NB4 (cell line): ENCODE results near the gene SCN1B.

ENCODE experiments used
- DNase-seq: peaks from one replicate; pipeline ENCODE4 v3.0.0; 2010; ENCODE audit warnings: low read depth
- H3K4me3 ChIP-seq: one replicate; pipeline ENCODE4 v1.5.1; 2011; ENCODE audit warnings: mild to moderate bottlenecking, low read depth, low read length, moderate library complexity
- MYC ChIP-seq: IDR thresholded peaks from 2 replicates; pipeline ENCODE4 v1.6.1; 2011; ENCODE audit warnings: low read depth, low read length
- POLR2A ChIP-seq: IDR thresholded peaks from 2 replicates; pipeline ENCODE4 v1.6.1; 2011; ENCODE audit warnings: mild to moderate bottlenecking; ENCODE audit not compliant: insufficient read length; ENCODE audit errors: extremely low read depth
- TF ChIP-seq, protein P1 (sequence below): IDR thresholded peaks from 2 replicates; pipeline ENCODE4 v1.6.1; 2011; ENCODE audit warnings: low read depth, low read length
- TF ChIP-seq, protein P2 (sequence below): IDR thresholded peaks from one replicate; pipeline ENCODE4 v1.5.1; 2012; ENCODE audit warnings: low read depth, low read length

The SCN1B gene

GRCh38 chr19:35054626-35055025 lies 24.4 kb downstream of the SCN1B start:
- TF ChIP-seq, protein P1, sequence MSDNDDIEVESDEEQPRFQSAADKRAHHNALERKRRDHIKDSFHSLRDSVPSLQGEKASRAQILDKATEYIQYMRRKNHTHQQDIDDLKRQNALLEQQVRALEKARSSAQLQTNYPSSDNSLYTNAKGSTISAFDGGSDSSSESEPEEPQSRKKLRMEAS = no peak
- TF ChIP-seq, protein P2, sequence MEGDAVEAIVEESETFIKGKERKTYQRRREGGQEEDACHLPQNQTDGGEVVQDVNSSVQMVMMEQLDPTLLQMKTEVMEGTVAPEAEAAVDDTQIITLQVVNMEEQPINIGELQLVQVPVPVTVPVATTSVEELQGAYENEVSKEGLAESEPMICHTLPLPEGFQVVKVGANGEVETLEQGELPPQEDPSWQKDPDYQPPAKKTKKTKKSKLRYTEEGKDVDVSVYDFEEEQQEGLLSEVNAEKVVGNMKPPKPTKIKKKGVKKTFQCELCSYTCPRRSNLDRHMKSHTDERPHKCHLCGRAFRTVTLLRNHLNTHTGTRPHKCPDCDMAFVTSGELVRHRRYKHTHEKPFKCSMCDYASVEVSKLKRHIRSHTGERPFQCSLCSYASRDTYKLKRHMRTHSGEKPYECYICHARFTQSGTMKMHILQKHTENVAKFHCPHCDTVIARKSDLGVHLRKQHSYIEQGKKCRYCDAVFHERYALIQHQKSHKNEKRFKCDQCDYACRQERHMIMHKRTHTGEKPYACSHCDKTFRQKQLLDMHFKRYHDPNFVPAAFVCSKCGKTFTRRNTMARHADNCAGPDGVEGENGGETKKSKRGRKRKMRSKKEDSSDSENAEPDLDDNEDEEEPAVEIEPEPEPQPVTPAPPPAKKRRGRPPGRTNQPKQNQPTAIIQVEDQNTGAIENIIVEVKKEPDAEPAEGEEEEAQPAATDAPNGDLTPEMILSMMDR = no peak
- TF ChIP-seq MYC (no peak), POLR2A (no peak)
- no peak overlapping the region for H3K4me3 ChIP-seq
- DNase-seq = no peak

DNA sequence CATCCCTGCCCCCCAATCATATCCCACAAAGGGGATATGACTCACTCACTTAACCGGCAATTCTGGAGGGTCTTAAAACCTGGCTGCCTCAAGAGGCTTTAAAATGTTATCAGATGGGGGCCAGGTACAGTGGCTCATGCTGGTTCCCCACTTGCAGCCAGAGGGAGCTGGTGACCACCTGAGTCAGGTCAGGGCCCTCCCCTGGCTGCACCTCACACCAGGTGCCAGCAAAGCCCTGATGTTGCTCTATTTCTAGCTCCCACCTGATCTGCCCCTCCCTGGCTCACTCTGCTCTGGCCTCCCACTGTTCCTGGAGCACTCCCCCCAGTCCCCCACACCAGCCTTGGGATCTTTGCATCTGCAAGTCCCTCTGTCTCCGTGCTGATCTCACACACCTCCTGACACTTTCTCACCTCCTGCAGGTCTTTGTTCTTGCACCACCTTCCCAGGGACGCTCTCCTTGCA lies 25.5 kb downstream of the SCN1B start:
- H3K4me3 ChIP-seq = no peak overlapping the region
- TF ChIP-seq, protein P1 = no peak
- TF ChIP-seq, protein P2 = peak; percentile 4
- no peak for DNase-seq

DNA sequence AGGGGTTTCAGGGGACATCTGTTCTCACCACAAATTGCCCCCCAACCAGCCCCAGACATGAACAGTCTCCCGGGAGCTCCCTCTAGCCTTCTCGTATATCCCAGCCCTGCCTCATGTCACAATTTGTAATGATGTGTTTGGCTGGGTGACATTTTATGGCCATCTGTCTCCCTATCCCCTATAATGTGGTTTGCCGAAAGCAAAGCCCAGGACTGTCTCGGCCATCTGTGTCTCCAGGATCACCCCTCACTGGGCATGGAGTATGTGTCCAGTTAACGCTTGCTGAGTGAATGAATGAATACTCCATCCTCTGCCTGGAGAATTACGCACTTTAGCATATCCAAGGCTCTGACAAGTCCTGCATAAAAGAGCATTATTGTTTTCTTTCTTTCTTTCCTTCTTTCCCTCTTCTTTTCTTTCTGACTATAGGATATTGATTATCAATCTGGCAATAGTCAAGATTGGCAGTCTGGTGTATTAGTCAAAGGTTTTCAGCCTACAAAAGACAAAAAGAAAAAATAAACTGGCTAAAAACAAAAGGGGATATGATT lies 26.3 kb downstream of the SCN1B start:
- DNase-seq = no peak
- H3K4me3 ChIP-seq = no peak overlapping the region
- TF ChIP-seq, protein P2 = no peak
- TF ChIP-seq MYC (no peak), POLR2A (no peak)
- TF ChIP-seq, protein P1 = no peak

DNA sequence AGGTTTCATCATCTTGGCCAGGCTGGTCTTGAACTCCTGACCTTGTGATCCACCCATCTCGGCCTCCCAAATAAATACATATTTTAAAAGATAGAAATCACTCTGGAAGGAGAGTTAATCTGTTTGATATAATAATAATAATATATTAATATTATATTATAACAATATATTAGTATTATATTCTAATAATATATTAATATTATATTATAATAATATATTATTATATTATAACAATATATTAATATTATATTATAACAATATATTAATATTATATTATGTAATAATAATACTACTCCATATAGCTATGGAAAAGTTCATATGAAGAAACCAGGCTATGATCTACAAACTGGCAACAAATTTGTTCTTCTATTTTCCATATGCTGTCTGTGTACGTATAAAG lies 28.1 kb downstream of the SCN1B start:
- DNase-seq = no peak
- H3K4me3 ChIP-seq = no peak overlapping the region
- TF ChIP-seq POLR2A (no peak), MYC (no peak)
- TF ChIP-seq, protein P2 = no peak
- TF ChIP-seq, protein P1 = no peak

DNA sequence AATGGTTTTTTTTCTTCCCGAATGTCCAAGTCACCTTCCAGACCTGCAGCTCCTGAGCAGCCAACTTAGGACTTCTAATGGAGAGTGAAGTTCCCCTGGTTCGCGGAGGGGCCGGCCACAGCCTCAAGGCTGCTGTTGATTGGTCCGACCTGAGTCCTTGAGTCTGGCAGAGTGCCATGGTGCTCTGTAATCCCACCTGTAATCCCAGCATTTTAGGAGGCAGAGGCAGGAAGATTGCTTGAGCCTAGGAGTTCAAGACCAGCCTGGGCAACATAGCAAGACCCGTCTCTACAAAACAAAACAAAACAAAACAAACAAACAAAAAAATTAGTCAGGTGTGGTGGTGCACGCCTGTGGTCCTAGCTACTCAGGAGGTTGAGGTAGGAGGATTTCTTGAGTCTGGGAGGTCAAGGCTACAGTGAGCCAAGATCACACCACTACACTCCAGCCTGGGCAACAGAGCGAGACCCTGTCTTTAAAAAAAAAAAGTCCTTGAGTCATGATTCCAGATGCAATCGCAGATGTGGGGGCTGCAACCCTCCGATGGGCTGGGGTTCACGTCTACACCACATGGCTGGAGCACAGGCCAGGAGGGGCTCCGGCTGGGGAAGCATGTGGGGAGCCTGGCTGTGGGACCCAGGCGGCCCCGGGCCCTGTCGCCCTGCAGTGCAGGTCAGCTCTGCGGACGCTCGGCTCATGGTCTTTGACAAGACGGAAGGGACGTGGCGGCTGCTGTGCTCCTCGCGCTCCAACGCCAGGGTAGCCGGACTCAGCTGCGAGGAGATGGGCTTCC lies 28.9 kb downstream of the SCN1B start:
- H3K4me3 ChIP-seq = no peak overlapping the region
- DNase-seq = no peak
- TF ChIP-seq, protein P2 = no peak

DNA sequence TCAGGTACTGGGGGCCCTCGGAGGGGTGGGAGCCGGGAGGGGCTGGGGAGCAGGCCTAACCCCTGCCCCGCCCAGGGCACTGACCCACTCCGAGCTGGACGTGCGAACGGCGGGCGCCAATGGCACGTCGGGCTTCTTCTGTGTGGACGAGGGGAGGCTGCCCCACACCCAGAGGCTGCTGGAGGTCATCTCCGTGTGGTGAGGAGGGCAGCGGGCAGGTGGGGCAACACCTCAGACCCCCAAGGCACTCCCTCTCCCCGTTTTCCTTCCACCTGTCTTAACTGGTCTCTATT lies 29.5 kb downstream of the SCN1B start:
- TF ChIP-seq, protein P1 = no peak
- TF ChIP-seq, protein P2 = no peak
- TF ChIP-seq POLR2A = no peak
- DNase-seq = no peak
- H3K4me3 ChIP-seq = no peak overlapping the region
